ENCODE results near the gene MXRA8. TPM values are rescaled to one million over a fixed set of nuclear protein-coding genes. Genes with fewer than 3 reads are reported as not detected.

MXRA8 gene
- total and polyA plus RNA-seq, 9 of the 15 experiments (the other 6 are each of a cell fraction or from before 2014, with no cell fraction given) = 0.66 to 11.3 (median 6.3) TPM

DNA sequence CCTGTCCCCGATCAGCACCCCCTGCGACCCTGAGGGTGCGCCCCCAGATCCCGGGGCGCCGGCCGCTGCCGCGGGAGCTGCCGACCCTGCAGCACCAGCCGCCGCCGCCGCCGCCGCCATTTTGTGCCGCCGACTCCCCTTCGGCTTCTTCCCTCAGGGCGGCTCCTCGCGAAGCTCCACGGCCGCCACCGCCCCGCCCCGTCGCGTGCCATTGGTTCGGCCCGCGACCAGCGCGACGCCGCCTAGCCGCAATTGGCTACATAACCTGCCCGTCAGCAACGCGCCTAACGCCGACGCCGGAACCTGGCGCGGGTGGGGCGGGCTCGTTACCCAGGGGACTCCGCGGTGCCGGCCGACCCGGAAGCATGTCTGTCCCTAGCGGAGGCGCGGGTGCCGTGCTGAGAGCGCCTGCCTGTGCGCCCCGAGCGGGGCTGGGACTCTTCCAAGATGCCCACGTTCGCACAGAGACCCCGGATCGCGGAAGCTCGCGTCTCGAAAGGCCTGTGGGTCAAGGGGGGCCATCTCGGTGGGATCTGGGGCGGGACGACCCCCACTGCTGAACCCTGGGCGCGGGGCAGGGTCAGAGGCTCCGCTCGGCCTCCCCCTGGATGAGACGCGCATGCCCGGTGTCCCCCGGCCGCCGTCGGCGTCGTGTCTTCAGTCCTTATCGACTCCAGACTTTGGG lies 41.0 kb upstream of the MXRA8 start, which contains the start of gene CCNL2 (continued):
- TF ChIP-seq ZNF778 (CRISPR knock-in tag; IDR thresholded peaks at IDR 0.05) (no peak), ZNF57 (CRISPR knock-in tag; IDR thresholded peaks at IDR 0.05) (no peak), MCM2 (IDR thresholded peaks at IDR 0.05; ENCODE audit: low read depth) (no peak), ZNF830 (CRISPR knock-in tag; IDR thresholded peaks at IDR 0.05) (no peak; the same call in 1 of the 2 replicates), NR3C1 (CRISPR knock-in tag; IDR thresholded peaks at IDR 0.05) (no peak), CAMTA2 (CRISPR knock-in tag; conservative IDR thresholded peaks at IDR 0.05) (no peak), STAT5B (CRISPR knock-in tag; IDR thresholded peaks at IDR 0.05) (no peak), BRD9 (IDR thresholded peaks at IDR 0.05; ENCODE audit: low read depth, partially characterized antibody) (no peak), ZNF77 (CRISPR knock-in tag; IDR thresholded peaks at IDR 0.05) (no peak), MTA3 (IDR thresholded peaks at IDR 0.05; ENCODE audit: borderline replicate concordance) (peak; percentile 95; the same call in 1 of the 2 replicates), CREBBP (IDR thresholded peaks at IDR 0.05; ENCODE audit: low read depth, low read length) (no peak), BACH1 (tag; IDR thresholded peaks at IDR 0.05) (no peak), PML (IDR thresholded peaks at IDR 0.05; ENCODE audit: low read length) (peak; percentile 79), SMARCA5 (IDR thresholded peaks at IDR 0.05) (no peak), TGIF2 (CRISPR knock-in tag; IDR thresholded peaks at IDR 0.05) (no peak), GTF2F1 (IDR thresholded peaks at IDR 0.05; ENCODE audit: low read depth, low read length) (no peak)
- TF ChIP-seq, protein P1, sequence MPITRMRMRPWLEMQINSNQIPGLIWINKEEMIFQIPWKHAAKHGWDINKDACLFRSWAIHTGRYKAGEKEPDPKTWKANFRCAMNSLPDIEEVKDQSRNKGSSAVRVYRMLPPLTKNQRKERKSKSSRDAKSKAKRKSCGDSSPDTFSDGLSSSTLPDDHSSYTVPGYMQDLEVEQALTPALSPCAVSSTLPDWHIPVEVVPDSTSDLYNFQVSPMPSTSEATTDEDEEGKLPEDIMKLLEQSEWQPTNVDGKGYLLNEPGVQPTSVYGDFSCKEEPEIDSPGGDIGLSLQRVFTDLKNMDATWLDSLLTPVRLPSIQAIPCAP (CRISPR knock-in tag; IDR thresholded peaks at IDR 0.05; ENCODE audit: borderline replicate concordance) = no peak
- TF ChIP-seq, protein P2, sequence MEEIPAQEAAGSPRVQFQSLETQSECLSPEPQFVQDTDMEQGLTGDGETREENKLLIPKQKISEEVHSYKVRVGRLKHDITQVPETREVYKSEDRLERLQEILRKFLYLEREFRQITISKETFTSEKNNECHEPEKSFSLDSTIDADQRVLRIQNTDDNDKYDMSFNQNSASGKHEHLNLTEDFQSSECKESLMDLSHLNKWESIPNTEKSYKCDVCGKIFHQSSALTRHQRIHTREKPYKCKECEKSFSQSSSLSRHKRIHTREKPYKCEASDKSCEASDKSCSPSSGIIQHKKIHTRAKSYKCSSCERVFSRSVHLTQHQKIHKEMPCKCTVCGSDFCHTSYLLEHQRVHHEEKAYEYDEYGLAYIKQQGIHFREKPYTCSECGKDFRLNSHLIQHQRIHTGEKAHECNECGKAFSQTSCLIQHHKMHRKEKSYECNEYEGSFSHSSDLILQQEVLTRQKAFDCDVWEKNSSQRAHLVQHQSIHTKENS (CRISPR knock-in tag; IDR thresholded peaks at IDR 0.05) = no peak
- TF ChIP-seq, protein P3, sequence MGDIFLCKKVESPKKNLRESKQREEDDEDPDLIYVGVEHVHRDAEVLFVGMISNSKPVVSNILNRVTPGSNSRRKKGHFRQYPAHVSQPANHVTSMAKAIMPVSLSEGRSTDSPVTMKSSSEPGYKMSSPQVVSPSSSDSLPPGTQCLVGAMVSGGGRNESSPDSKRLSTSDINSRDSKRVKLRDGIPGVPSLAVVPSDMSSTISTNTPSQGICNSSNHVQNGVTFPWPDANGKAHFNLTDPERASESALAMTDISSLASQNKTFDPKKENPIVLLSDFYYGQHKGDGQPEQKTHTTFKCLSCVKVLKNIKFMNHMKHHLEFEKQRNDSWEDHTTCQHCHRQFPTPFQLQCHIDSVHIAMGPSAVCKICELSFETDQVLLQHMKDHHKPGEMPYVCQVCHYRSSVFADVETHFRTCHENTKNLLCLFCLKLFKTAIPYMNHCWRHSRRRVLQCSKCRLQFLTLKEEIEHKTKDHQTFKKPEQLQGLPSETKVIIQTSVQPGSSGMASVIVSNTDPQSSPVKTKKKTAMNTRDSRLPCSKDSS (IDR thresholded peaks at IDR 0.05; ENCODE audit: low read depth, partially characterized antibody) = no peak
- TF ChIP-seq, protein P4, sequence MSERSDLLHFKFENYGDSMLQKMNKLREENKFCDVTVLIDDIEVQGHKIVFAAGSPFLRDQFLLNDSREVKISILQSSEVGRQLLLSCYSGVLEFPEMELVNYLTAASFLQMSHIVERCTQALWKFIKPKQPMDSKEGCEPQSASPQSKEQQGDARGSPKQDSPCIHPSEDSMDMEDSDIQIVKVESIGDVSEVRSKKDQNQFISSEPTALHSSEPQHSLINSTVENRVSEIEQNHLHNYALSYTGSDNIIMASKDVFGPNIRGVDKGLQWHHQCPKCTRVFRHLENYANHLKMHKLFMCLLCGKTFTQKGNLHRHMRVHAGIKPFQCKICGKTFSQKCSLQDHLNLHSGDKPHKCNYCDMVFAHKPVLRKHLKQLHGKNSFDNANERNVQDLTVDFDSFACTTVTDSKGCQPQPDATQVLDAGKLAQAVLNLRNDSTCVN (CRISPR knock-in tag; IDR thresholded peaks at IDR 0.05) = no peak
- TF ChIP-seq, protein P5, sequence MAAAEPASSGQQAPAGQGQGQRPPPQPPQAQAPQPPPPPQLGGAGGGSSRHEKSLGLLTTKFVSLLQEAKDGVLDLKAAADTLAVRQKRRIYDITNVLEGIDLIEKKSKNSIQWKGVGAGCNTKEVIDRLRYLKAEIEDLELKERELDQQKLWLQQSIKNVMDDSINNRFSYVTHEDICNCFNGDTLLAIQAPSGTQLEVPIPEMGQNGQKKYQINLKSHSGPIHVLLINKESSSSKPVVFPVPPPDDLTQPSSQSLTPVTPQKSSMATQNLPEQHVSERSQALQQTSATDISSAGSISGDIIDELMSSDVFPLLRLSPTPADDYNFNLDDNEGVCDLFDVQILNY (CRISPR knock-in tag; IDR thresholded peaks at IDR 0.05) = 0 out of 2 replicates have a peak, but pooled peaks have one; percentile 54
